CD14-positive monocyte (primary cell): ENCODE measurements around the gene QKI. TPM values are rescaled to one million over a fixed set of nuclear protein-coding genes. Genes with fewer than 3 reads are reported as not detected.

Source experiments
- DNase-seq, 3 donors: peaks; one replicate each; pipeline ENCODE4 v3.0.0-alpha.2; 2011 to 2022
- H2AFZ ChIP-seq: 2 replicates; pipeline ENCODE4 v1.6.0; 2012; ENCODE audit warnings: mild to moderate bottlenecking, low read depth, low read length, inconsistent platforms; ENCODE audit not compliant: insufficient read depth, poor library complexity, severe bottlenecking
- H3K27ac ChIP-seq, 2 donors: 1 replicate in 1 of 2; 2 replicates in 1 of 2; pipeline ENCODE4 v1.5.1; 2012 to 2013; ENCODE audit warnings: low read length in 2 of 2, control low read depth in 1 of 2, inconsistent platforms in 1 of 2, low read depth in 1 of 2, mild to moderate bottlenecking in 1 of 2
- H3K27me3 ChIP-seq, 2 donors: one replicate each; pipeline versions ENCODE4 v1.6.0 to v1.6.1; 2011 to 2013; ENCODE audit warnings: low read length in 2 of 2; ENCODE audit not compliant: control insufficient read depth in 2 of 2, insufficient read depth in 2 of 2
- H3K36me3 ChIP-seq, 2 donors: replicated peaks in 1 of 2; 1 replicate in 1 of 2; 2 replicates in 1 of 2; pipeline versions ENCODE4 v1.5.1 to v1.6.1; 2012 to 2013; ENCODE audit warnings: low read length in 2 of 2, control low read depth in 1 of 2, inconsistent platforms in 1 of 2, mild to moderate bottlenecking in 1 of 2; ENCODE audit not compliant: insufficient read depth in 2 of 2, control insufficient read depth in 1 of 2
- H3K4me1 ChIP-seq, 2 donors: 1 replicate in 1 of 2; 2 replicates in 1 of 2; pipeline versions ENCODE4 v1.5.1 to v1.6.1; 2012 to 2013; ENCODE audit warnings: low read length in 2 of 2, control low read depth in 1 of 2, inconsistent platforms in 1 of 2, mild to moderate bottlenecking in 1 of 2, moderate library complexity in 1 of 2; ENCODE audit not compliant: insufficient read depth in 2 of 2, control insufficient read depth in 1 of 2
- H3K4me2 ChIP-seq: replicated peaks from 2 replicates; pipeline ENCODE3; 2012; ENCODE audit warnings: low read length, moderate library complexity, mild to moderate bottlenecking; ENCODE audit not compliant: poor library complexity, severe bottlenecking; ENCODE audit errors: extremely low read depth
- H3K4me3 ChIP-seq, 3 experiments: fragments of 200-600 bp in 1 of 3; sonication (generic) in 1 of 3; replicated peaks in 1 of 3; 1 replicate in 2 of 3; 2 replicates in 1 of 3; pipeline ENCODE4 v1.5.1; 2011 to 2013; ENCODE audit warnings: low read length in 3 of 3, mild to moderate bottlenecking in 3 of 3, control low read depth in 2 of 3, low read depth in 2 of 3, inconsistent platforms in 1 of 3, moderate library complexity in 1 of 3
- H3K79me2 ChIP-seq: 2 replicates; pipeline ENCODE4 v1.6.0; 2012; ENCODE audit warnings: mild to moderate bottlenecking, control low read depth, inconsistent platforms, low read length, moderate library complexity; ENCODE audit not compliant: insufficient read depth
- H3K9ac ChIP-seq: 2 replicates; pipeline ENCODE4 v1.6.0; 2017; ENCODE audit warnings: low read length, mild to moderate bottlenecking; ENCODE audit not compliant: insufficient read depth, poor library complexity, severe bottlenecking
- H3K9me3 ChIP-seq, 2 donors: replicated peaks in 1 of 2; 1 replicate in 1 of 2; 2 replicates in 1 of 2; pipeline versions ENCODE4 v1.5.1 to v1.6.1; 2012 to 2013; ENCODE audit warnings: low read length in 2 of 2, control low read depth in 1 of 2; ENCODE audit not compliant: control insufficient read depth in 1 of 2, insufficient read depth in 1 of 2
- H4K20me1 ChIP-seq: 2 replicates; pipeline ENCODE4 v1.6.0; 2012; ENCODE audit warnings: mild to moderate bottlenecking, low read length, control low read depth, moderate library complexity; ENCODE audit not compliant: insufficient read depth
- H3K27ac Mint-ChIP-seq, 7 donors: one replicate each; pipeline ENCODE4 v1.8.0; 2020; ENCODE audit warnings: mild to moderate bottlenecking in 7 of 7, mixed read lengths in 7 of 7, moderate library complexity in 6 of 7, inconsistent platforms in 2 of 7
- H3K27me3 Mint-ChIP-seq, 3 donors: one replicate each; pipeline ENCODE4 v1.8.0; 2021 to 2022; ENCODE audit warnings: low read depth in 3 of 3, mild to moderate bottlenecking in 3 of 3, mixed read lengths in 3 of 3, moderate library complexity in 3 of 3, inconsistent platforms in 1 of 3
- H3K36me3 Mint-ChIP-seq, 2 donors: one replicate each; pipeline ENCODE4 v1.8.0; 2020; ENCODE audit warnings: mixed read lengths in 2 of 2, inconsistent platforms in 1 of 2, mild to moderate bottlenecking in 1 of 2
- H3K4me1 Mint-ChIP-seq: one replicate; pipeline ENCODE4 v1.8.0; 2020; ENCODE audit warnings: mild to moderate bottlenecking, mixed read lengths
- H3K4me3 Mint-ChIP-seq, 2 donors: one replicate each; pipeline ENCODE4 v1.8.0; 2020; ENCODE audit warnings: mild to moderate bottlenecking in 2 of 2, mixed read lengths in 2 of 2, moderate library complexity in 1 of 2
- H3K9me3 Mint-ChIP-seq, 7 donors: one replicate each; pipeline ENCODE4 v1.8.0; 2020 to 2022; ENCODE audit warnings: mixed read lengths in 7 of 7, mild to moderate bottlenecking in 6 of 7, moderate library complexity in 6 of 7, inconsistent platforms in 2 of 7
- WGBS: methylation state at CpG from one replicate; pipeline ENCODE4 v1.1.5; 2013; ENCODE audit warnings: missing lambda C conversion rate; ENCODE audit not compliant: insufficient coverage; 5-methylcytosine and 5-hydroxymethylcytosine counted together
- intact Hi-C, 2 donors: fragments of 100-400 bp; cut with micrococcal nuclease; formaldehyde crosslinking; loops; one replicate each; pipeline versions ENCODE4 v1.15.0 to v1.15.1; 2023
- polyA plus RNA-seq, 3 donors: library from polyadenylated mRNA; depleted of rRNA in 1 of 3; unstranded in 2 of 3; stranded (reverse) in 1 of 3; fragments of 300-500 nt in 2 of 3; fragments of >200 nt in 1 of 3; fragmentation: Illumina TruSeq in 2 of 3; gene quantifications; 1 replicate in 2 of 3; 2 replicates in 1 of 3; pipeline ENCODE4 v1.2.3, GENCODE V29; 2012 to 2021
- TF ChIP-seq, protein P1 (sequence below): fragments of 200-600 bp; IDR thresholded peaks from one replicate; pipeline ENCODE4 v1.8.0; 2022; ENCODE audit warnings: antibody characterized with exemption, mild to moderate bottlenecking

Gene QKI
- polyA plus RNA-seq, 3 donors, result 24.3 to 154 (median 71.8) TPM

DNA sequence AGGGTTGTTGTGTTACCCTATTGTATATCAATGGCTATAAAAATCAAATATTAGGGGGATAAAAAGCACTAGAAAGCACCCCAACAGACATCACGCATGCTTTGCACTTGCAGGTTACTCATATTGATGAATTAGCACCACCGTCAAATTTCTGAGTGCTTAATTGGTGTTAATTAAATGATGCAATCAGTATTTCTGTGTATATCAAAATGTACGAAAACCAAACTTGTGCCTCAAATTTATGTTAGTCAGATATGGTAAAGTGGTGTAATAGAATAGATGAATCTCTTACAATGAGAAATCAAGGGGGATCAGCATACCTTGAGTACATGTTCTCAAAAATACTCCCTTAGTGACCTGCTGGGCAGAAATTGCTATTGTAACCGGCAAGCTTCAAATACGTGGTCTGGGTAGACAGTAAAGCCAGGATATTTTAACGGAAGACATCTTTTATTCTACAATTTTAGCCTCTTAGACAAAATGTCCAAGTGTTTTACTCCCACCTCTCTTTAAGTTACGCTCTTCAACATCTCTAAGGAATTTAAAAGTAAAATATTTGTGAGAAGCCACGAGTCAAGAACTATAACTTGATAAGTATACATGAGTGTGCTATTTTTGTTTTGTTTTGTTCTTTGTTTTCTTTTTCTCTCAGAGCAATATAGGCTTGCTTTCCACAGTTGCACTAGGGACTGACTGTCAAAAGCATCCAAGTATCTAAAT lies 166.0 kb downstream of the QKI start:
- 80% methylated on average over 1 of the region's 8 CpGs for WGBS
- Histone ChIP-seq H3K27ac (no peak overlapping the region), H3K4me3 (no peak overlapping the region), H3K9ac (no peak overlapping the region), H2AFZ (no peak overlapping the region), H3K4me1 (peaks cover 2 to 7% of the 10 kb centered on the region in 2 donors), H3K4me2 (no peak overlapping the region), H3K27me3 (no peaks in the 10 kb centered on the region), H3K36me3 (peaks cover 3 to 23% of the 10 kb centered on the region in 2 donors), H4K20me1 (peaks cover 54% of the 10 kb centered on the region), H3K9me3 (no peaks in the 10 kb centered on the region), H3K79me2 (no peaks in the 10 kb centered on the region)
- peaks cover 0 to 3% (median 0%) of the 10 kb centered on the region in 7 donors for H3K9me3 Mint-ChIP-seq
- no peak for DNase-seq
- H3K27me3 Mint-ChIP-seq, result peaks cover 0 to 4% (median 0%) of the 10 kb centered on the region in 3 donors
- intact Hi-C loops, result loop anchor here in 1 of 2 donors (10.0 kb wide), 1 partner anchor 84 kb away; no protein-coding TSS in a partner anchor
- peaks cover 4% of the 10 kb centered on the region for H3K4me1 Mint-ChIP-seq
- TF ChIP-seq, protein P1, sequence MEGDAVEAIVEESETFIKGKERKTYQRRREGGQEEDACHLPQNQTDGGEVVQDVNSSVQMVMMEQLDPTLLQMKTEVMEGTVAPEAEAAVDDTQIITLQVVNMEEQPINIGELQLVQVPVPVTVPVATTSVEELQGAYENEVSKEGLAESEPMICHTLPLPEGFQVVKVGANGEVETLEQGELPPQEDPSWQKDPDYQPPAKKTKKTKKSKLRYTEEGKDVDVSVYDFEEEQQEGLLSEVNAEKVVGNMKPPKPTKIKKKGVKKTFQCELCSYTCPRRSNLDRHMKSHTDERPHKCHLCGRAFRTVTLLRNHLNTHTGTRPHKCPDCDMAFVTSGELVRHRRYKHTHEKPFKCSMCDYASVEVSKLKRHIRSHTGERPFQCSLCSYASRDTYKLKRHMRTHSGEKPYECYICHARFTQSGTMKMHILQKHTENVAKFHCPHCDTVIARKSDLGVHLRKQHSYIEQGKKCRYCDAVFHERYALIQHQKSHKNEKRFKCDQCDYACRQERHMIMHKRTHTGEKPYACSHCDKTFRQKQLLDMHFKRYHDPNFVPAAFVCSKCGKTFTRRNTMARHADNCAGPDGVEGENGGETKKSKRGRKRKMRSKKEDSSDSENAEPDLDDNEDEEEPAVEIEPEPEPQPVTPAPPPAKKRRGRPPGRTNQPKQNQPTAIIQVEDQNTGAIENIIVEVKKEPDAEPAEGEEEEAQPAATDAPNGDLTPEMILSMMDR, result no peak
- H3K27ac Mint-ChIP-seq, result no peak overlapping the region
- no peak overlapping the region for H3K4me3 Mint-ChIP-seq
- peaks cover 9 to 15% of the 10 kb centered on the region in 2 donors for H3K36me3 Mint-ChIP-seq

DNA sequence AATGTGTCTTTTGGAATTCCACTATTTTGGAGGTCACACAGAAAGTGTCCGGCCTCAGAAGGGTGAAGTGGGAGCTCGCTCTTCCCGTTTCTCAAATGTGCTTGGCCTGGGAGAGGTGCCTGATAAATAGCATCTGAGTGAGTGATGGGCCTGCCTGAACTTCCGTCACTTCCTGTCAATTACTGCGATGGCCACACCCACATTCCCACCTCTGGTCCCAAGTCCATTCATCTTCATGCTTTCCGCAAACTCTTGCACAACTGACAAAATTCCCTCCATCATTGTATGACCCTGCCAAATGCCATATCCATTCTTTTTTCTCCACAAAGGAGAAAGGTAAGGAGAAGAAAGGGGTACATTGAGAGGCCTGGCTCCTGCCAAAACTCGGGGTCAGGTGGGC lies 169.0 kb downstream of the QKI start:
- Histone ChIP-seq H3K9me3 (no peaks in the 10 kb centered on the region), H3K4me2 (no peak overlapping the region), H4K20me1 (peaks cover 32% of the 10 kb centered on the region), H3K27me3 (peaks cover 0 to 2% of the 10 kb centered on the region in 2 donors), H3K27ac (no peak overlapping the region), H2AFZ (no peak overlapping the region), H3K9ac (no peak overlapping the region), H3K79me2 (no peaks in the 10 kb centered on the region), H3K4me1 (peaks cover 26 to 35% of the 10 kb centered on the region in 2 donors), H3K36me3 (no peaks in the 10 kb centered on the region), H3K4me3 (no peak overlapping the region)
- peaks cover 29% of the 10 kb centered on the region for H3K4me1 Mint-ChIP-seq
- no peak overlapping the region for H3K4me3 Mint-ChIP-seq
- H3K9me3 Mint-ChIP-seq, result peaks cover 0 to 2% (median 0%) of the 10 kb centered on the region in 7 donors
- TF ChIP-seq, protein P1, result no peak
- DNase-seq, result no peak
- WGBS, result 100% methylated on average over 1 of the region's 7 CpGs
- peaks cover 0 to 4% (median 3%) of the 10 kb centered on the region in 3 donors for H3K27me3 Mint-ChIP-seq
- peak overlapping the region in 1 of 7 donors; percentile 3 for H3K27ac Mint-ChIP-seq
- H3K36me3 Mint-ChIP-seq, result no peaks in the 10 kb centered on the region
- intact Hi-C loops, result loop anchor here in 1 of 2 donors (10.0 kb wide), 1 partner anchor 81 kb away; no protein-coding TSS in a partner anchor
